ENCODE data around the gene TPSAB1. TPM values are rescaled to one million over a fixed set of nuclear protein-coding genes. Genes with fewer than 3 reads are reported as not detected.
"Not testable (repeated sequence)": the region's sequence is repeated elsewhere in the genome, so short reads cannot be mapped to it uniquely, and the experiment has no call there.

The TPSAB1 gene
- total RNA-seq, 1 experiment from 2014 or later = not detected

- no peak for DNase-seq (ENCODE audit: low spot score)
These were observed 16.9 kb upstream of the TPSAB1 start for GRCh38 chr16:1223355-1224214.

- DNase-seq (ENCODE audit: low spot score) = no peak
These were observed 15.9 kb upstream of the TPSAB1 start for GRCh38 chr16:1224558-1224957.

- DNase-seq (ENCODE audit: low spot score) = no peak
These were observed 15.5 kb upstream of the TPSAB1 start, which contains the start of gene TPSG1 for GRCh38 chr16:1225051-1225451. Gene TPSG1 (minus strand): TSS chr16:1225268. CDS start chr16:1225252, 16 bp downstream.

GRCh38 chr16:1225728-1226311 is 14.7 kb upstream of the TPSAB1 start:
- DNase-seq (ENCODE audit: low spot score) = not testable (repeated sequence)

GRCh38 chr16:1226692-1227091 is 13.8 kb upstream of the TPSAB1 start:
- DNase-seq (ENCODE audit: low spot score) = not testable (repeated sequence)

- not testable (repeated sequence) for DNase-seq (ENCODE audit: low spot score)
These were observed 12.3 kb upstream of the TPSAB1 start for GRCh38 chr16:1228227-1228626.

GRCh38 chr16:1229476-1229875 is 11.0 kb upstream of the TPSAB1 start:
- DNase-seq (ENCODE audit: low spot score) = not testable (repeated sequence)

- DNase-seq (ENCODE audit: low spot score) = not testable (repeated sequence)
These were observed 10.4 kb upstream of the TPSAB1 start, which contains the start of gene TPSB2 for GRCh38 chr16:1230084-1230470. Gene TPSB2 (minus strand): TSS chr16:1230184. CDS start chr16:1229951, 233 bp downstream.

GRCh38 chr16:1230471-1231212 is 9.9 kb upstream of the TPSAB1 start:
- not testable (repeated sequence) for DNase-seq (ENCODE audit: low spot score)

GRCh38 chr16:1231301-1231700 is 9.2 kb upstream of the TPSAB1 start:
- not testable (repeated sequence) for DNase-seq (ENCODE audit: low spot score)

GRCh38 chr16:1232049-1232748 is 8.3 kb upstream of the TPSAB1 start:
- DNase-seq (ENCODE audit: low spot score) = not testable (repeated sequence)

- not testable (repeated sequence) for DNase-seq (ENCODE audit: low spot score)
These were observed 3.8 kb upstream of the TPSAB1 start for GRCh38 chr16:1236659-1237058.

- DNase-seq (ENCODE audit: low spot score) = no peak
These were observed 2.5 kb upstream of the TPSAB1 start for GRCh38 chr16:1237990-1238389.

GRCh38 chr16:1238909-1239308 is 1.6 kb upstream of the TPSAB1 start:
- not testable (repeated sequence) for DNase-seq (ENCODE audit: low spot score)

- DNase-seq (ENCODE audit: low spot score) = not testable (repeated sequence)
These were observed 930 bp upstream of the TPSAB1 start for GRCh38 chr16:1239575-1239974.

GRCh38 chr16:1241081-1241480 is 576 bp downstream of the TPSAB1 start:
- DNase-seq (ENCODE audit: low spot score) = not testable (repeated sequence)

- not testable (repeated sequence) for DNase-seq (ENCODE audit: low spot score)
These were observed 2.9 kb downstream of the TPSAB1 start for GRCh38 chr16:1243363-1243762.

GRCh38 chr16:1243907-1244850 is 3.7 kb downstream of the TPSAB1 start:
- DNase-seq (ENCODE audit: low spot score) = not testable (repeated sequence)

- DNase-seq (ENCODE audit: low spot score) = no peak
These were observed 4.4 kb downstream of the TPSAB1 start for GRCh38 chr16:1244881-1245280.

- DNase-seq (ENCODE audit: low spot score) = no peak
These were observed 5.0 kb downstream of the TPSAB1 start for GRCh38 chr16:1245452-1246020.
